Mucosa of rectum (tissue), 2 donors: ENCODE measurements around the gene GABBR2.

ENCODE experiments used
- H3K27ac ChIP-seq, 2 donors: one replicate each; pipeline ENCODE4 v1.7.0; 2013; ENCODE audit warnings: inconsistent platforms in 2 of 2, low read depth in 2 of 2, low read length in 2 of 2
- H3K27me3 ChIP-seq, 2 donors: one replicate each; pipeline ENCODE4 v1.7.0; 2013; ENCODE audit warnings: low read length in 2 of 2; ENCODE audit not compliant: control insufficient read depth in 2 of 2, insufficient read depth in 2 of 2
- H3K36me3 ChIP-seq, 2 donors: one replicate each; pipeline ENCODE4 v1.7.0; 2013; ENCODE audit warnings: low read length in 2 of 2; ENCODE audit not compliant: control insufficient read depth in 2 of 2, insufficient read depth in 2 of 2
- H3K4me1 ChIP-seq, 2 donors: one replicate each; pipeline ENCODE4 v1.7.0; 2013; ENCODE audit warnings: low read length in 2 of 2, mild to moderate bottlenecking in 1 of 2; ENCODE audit not compliant: control insufficient read depth in 2 of 2, insufficient read depth in 2 of 2
- H3K4me3 ChIP-seq, 2 donors: one replicate each; pipeline ENCODE4 v1.7.0; 2013; ENCODE audit warnings: low read length in 2 of 2
- H3K9ac ChIP-seq, 2 donors: one replicate each; pipeline ENCODE4 v1.7.0; 2013; ENCODE audit warnings: low read length in 2 of 2, low read depth in 1 of 2, mild to moderate bottlenecking in 1 of 2
- H3K9me3 ChIP-seq, 2 donors: one replicate each; pipeline ENCODE4 v1.7.0; 2013; ENCODE audit warnings: low read length in 2 of 2; ENCODE audit not compliant: control insufficient read depth in 2 of 2
- donor health status: healthy.
- donor health status: Normal muscosa, but diverticular disease.

Gene GABBR2

GRCh38 chr9:98370976-98371315, 337.8 kb downstream of the GABBR2 start:
- Histone ChIP-seq H3K9me3 (peaks cover 0 to 4% of the 10 kb centered on the region in 2 donors), H3K4me3 (no peak overlapping the region), H3K27me3 (no peaks in the 10 kb centered on the region), H3K4me1 (peaks cover 4 to 5% of the 10 kb centered on the region in 2 donors), H3K36me3 (no peaks in the 10 kb centered on the region), H3K9ac (no peak overlapping the region), H3K27ac (no peak overlapping the region)

GRCh38 chr9:98370300-98370975, 338.3 kb downstream of the GABBR2 start:
- Histone ChIP-seq H3K4me3 (no peak overlapping the region), H3K4me1 (peaks cover 4 to 5% of the 10 kb centered on the region in 2 donors), H3K9ac (no peak overlapping the region), H3K27ac (no peak overlapping the region), H3K27me3 (no peaks in the 10 kb centered on the region), H3K36me3 (no peaks in the 10 kb centered on the region), H3K9me3 (peaks cover 0 to 8% of the 10 kb centered on the region in 2 donors)

- H3K9ac ChIP-seq, result no peak overlapping the region
- H3K27me3 ChIP-seq, result no peaks in the 10 kb centered on the region
- peaks cover 4% of the 10 kb centered on the region in 2 donors for H3K4me1 ChIP-seq
- H3K4me3 ChIP-seq, result no peak overlapping the region
- no peaks in the 10 kb centered on the region for H3K36me3 ChIP-seq
- H3K9me3 ChIP-seq, result peaks cover 1 to 12% of the 10 kb centered on the region in 2 donors
- H3K27ac ChIP-seq, result no peak overlapping the region
These were observed 338.8 kb downstream of the GABBR2 start for GRCh38 chr9:98369896-98370295.

- H3K27me3 ChIP-seq, result no peaks in the 10 kb centered on the region
- peaks cover 0 to 3% of the 10 kb centered on the region in 2 donors for H3K4me1 ChIP-seq
- no peaks in the 10 kb centered on the region for H3K36me3 ChIP-seq
- peaks cover 3 to 12% of the 10 kb centered on the region in 2 donors for H3K9me3 ChIP-seq
- no peak overlapping the region for H3K9ac ChIP-seq
- H3K4me3 ChIP-seq, result no peak overlapping the region
- H3K27ac ChIP-seq, result no peak overlapping the region
These were observed 339.3 kb downstream of the GABBR2 start for GRCh38 chr9:98369471-98369870.

GRCh38 chr9:98369066-98369425, 339.7 kb downstream of the GABBR2 start:
- H3K4me3 ChIP-seq, result no peak overlapping the region
- H3K27ac ChIP-seq, result no peak overlapping the region
- no peaks in the 10 kb centered on the region for H3K36me3 ChIP-seq
- peaks cover 3 to 12% of the 10 kb centered on the region in 2 donors for H3K9me3 ChIP-seq
- no peaks in the 10 kb centered on the region for H3K4me1 ChIP-seq
- no peaks in the 10 kb centered on the region for H3K27me3 ChIP-seq
- H3K9ac ChIP-seq, result no peak overlapping the region

- Histone ChIP-seq H3K4me3 (no peak overlapping the region), H3K9me3 (peaks cover 3 to 12% of the 10 kb centered on the region in 2 donors), H3K27me3 (no peaks in the 10 kb centered on the region), H3K27ac (no peak overlapping the region), H3K36me3 (no peaks in the 10 kb centered on the region), H3K4me1 (no peaks in the 10 kb centered on the region), H3K9ac (no peak overlapping the region)
These were observed 340.2 kb downstream of the GABBR2 start for GRCh38 chr9:98368366-98369065.

GRCh38 chr9:98367923-98368322, 340.8 kb downstream of the GABBR2 start:
- no peaks in the 10 kb centered on the region for H3K27me3 ChIP-seq
- H3K9me3 ChIP-seq, result peaks cover 3 to 12% of the 10 kb centered on the region in 2 donors
- H3K9ac ChIP-seq, result no peak overlapping the region
- H3K4me1 ChIP-seq, result no peaks in the 10 kb centered on the region
- no peak overlapping the region for H3K27ac ChIP-seq
- no peaks in the 10 kb centered on the region for H3K36me3 ChIP-seq
- no peak overlapping the region for H3K4me3 ChIP-seq

GRCh38 chr9:98367371-98367900, 341.3 kb downstream of the GABBR2 start:
- Histone ChIP-seq H3K9me3 (peaks cover 3 to 12% of the 10 kb centered on the region in 2 donors), H3K36me3 (no peaks in the 10 kb centered on the region), H3K9ac (no peak overlapping the region), H3K4me1 (no peaks in the 10 kb centered on the region), H3K4me3 (no peak overlapping the region), H3K27me3 (no peaks in the 10 kb centered on the region), H3K27ac (no peak overlapping the region)

GRCh38 chr9:98365781-98366180, 343.0 kb downstream of the GABBR2 start:
- H3K27ac ChIP-seq, result no peak overlapping the region
- H3K36me3 ChIP-seq, result no peaks in the 10 kb centered on the region
- no peaks in the 10 kb centered on the region for H3K27me3 ChIP-seq
- no peak overlapping the region for H3K9ac ChIP-seq
- H3K4me3 ChIP-seq, result no peak overlapping the region
- no peaks in the 10 kb centered on the region for H3K4me1 ChIP-seq
- peaks cover 3 to 12% of the 10 kb centered on the region in 2 donors for H3K9me3 ChIP-seq

- Histone ChIP-seq H3K27ac (no peak overlapping the region), H3K27me3 (no peaks in the 10 kb centered on the region), H3K4me3 (no peak overlapping the region), H3K4me1 (no peaks in the 10 kb centered on the region), H3K36me3 (no peaks in the 10 kb centered on the region), H3K9ac (no peak overlapping the region), H3K9me3 (peaks cover 3 to 12% of the 10 kb centered on the region in 2 donors)
These were observed 343.5 kb downstream of the GABBR2 start for GRCh38 chr9:98365227-98365669.
